ENCODE results near the gene C17orf67.

DNA sequence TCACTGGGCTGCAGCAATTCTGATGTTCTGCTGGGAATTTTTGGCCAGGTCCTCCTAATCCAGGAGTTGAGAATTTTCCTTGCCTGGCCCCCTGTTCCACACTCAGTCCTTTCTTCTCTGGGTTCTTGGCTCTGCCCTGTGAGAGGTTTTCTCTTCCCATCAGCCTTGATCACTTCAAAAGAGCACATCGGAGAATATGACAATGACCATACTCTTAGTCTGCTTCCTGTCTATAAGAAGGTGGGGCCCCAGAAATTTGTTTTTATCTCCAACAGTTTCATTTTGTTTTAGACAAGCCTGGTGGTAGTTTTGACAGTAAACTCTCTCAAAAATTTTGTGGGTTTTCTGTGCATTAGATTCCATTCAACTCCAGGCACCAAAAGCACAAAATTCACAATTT, 70.7 kb downstream of the C17orf67 start:
- TF ChIP-seq CTCF (IDR thresholded peaks at IDR 0.05) = no peak
- TF ChIP-seq EP300 (IDR thresholded peaks at IDR 0.05) = no peak
- no peak for TF ChIP-seq POLR2A (IDR thresholded peaks at IDR 0.05)
